ENCODE measurements around the gene DAAM1.

The DAAM1 gene

DNA sequence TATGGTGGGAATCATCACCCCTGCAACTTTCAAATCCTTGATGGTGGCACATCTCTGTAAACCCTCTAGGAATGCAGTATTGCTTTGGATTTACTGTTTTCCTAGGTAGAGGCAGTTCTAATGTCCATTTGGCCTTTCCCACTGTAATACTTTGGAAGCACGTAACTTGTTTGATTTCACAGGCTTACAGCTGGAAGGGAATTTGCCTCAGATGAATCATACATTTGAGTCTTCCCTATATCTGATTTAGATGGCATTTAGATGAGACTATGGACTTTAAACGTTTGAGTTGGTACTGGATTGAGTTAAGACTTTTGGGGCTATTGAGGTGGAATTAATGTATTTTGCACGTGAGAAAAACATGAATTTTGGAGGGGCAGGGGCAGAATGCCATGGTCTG is 35.9 kb downstream of the DAAM1 start:
- DNase-seq: no peak

DNA sequence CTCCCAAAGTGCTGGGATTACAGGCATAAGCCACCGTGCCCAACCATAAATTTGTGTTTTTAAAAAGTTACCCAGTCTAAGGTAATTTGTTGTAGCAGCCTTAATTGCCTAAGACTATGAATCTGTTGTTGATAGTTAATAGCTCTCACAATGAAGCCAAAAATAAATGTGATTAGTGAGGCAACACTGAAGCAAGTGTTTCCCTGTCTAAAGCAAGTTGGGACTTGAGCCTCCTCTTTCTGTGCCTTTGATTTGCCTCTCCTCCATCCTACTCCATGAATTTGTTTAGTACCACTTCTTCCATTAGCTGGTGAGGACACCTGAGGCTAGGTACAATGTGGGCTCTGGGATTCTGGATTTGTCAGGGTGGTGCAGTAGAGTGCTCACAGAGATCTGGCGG is 36.8 kb downstream of the DAAM1 start:
- DNase-seq: no peak

DNA sequence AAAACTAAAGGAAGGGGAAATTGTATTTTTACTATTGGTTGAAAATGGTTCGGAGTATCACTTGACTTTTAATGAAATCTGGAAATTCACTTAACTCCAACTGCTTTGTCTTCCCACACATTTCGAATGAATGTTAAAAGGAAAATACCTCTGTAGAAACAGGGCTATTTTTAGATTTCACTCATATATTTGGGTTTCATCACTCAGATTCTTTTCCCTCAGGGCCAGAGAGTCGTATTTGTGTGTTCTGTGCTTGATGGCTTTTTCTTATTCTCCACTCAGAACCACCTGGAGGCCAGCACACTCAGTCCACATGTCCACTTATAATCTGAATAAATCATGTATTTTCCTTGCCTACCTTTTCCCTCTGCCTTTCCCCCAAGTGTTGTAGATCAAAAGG is 40.0 kb downstream of the DAAM1 start:
- no peak for DNase-seq

DNA sequence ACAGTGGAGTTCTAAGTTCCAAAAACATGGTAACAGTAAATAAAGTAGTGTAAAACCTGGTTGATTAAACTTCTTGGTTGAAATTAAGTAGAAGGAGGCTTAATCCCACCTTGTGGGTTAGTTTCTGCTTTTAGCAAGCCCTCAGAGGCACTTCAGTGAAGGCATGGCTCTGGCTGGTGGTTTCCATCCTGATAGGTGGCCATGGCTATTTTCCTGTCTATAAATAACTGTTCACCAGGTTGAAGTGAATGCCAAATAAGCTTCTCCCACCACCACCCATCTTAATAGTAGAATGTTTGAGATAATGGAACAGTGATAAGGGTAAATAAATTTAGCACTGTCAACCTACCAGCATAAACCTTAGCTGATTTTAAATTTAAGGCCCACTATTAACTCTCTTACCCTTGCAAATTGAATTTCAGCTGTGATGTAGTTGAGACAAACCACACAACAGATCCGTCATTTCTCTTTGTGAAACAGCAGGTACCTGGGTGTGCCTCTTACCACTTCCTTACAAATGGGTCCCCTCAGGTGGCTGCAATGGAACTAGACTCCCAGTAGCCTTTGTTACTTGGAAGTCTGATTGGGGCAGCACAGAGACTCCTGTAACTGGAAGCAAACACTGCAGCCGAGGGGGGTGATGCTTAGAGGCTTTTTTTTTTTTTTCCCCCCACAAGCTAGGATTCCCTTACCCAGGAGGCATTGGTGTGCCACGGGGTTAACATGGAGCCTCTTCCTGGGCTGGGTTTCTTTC is 41.4 kb downstream of the DAAM1 start:
- DNase-seq: no peak

DNA sequence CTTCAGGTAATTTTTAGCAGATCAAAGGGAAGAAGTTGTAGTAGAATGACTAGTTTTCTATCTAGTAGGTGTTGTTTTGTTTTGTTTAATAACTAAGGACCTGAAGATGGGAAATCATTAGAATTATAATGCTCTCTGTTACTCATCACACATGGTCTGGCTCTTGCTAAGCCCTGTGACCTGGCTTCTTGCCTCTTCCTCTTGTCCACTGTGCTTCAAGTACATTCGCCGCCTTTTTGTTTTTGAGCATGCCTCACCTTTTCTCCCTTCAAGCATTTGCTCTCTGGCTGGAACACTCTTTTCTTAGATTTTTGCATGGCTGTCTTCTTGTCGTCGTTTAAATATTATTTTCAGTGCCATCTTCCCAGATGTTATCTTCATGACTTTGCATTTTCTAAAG is 47.7 kb downstream of the DAAM1 start:
- no peak for DNase-seq

DNA sequence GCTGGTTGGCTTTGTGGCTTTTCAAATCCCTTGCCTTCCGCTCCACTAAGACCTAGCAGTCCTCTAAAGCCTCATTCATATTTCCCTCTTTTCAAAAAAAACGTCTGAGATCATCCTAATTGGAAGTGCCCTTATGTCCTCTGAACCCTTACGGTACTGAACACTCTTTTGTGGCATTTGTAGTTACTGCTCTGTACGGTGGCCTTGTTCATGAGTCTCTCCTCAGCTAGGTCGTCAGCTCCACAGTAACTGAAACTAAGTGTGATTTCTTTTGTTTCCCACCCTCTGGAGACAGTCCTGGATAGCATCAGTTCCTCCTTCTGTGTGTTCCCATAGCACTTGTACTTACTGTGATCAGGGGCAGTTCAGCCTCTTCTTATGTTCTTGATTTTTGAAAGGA is 49.7 kb downstream of the DAAM1 start:
- no peak for DNase-seq

DNA sequence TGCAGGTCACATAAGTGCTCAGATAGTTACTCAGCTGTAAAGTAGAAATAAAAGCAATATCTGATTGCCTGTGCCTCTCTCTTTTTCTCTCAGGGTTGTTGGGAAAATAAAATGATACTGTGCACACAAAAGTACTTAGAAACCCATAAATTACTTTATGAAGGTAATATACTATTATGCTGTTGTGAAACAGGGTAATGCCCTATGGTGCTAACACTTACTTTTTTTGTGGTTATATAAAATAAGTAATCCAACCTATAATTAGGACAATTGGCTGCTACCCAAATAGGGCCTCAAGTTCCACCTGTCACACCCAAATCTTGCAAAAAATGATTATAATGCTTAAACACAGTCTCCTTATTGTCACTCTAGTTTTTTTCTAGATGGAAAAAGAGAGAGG is 50.6 kb downstream of the DAAM1 start:
- DNase-seq: no peak

DNA sequence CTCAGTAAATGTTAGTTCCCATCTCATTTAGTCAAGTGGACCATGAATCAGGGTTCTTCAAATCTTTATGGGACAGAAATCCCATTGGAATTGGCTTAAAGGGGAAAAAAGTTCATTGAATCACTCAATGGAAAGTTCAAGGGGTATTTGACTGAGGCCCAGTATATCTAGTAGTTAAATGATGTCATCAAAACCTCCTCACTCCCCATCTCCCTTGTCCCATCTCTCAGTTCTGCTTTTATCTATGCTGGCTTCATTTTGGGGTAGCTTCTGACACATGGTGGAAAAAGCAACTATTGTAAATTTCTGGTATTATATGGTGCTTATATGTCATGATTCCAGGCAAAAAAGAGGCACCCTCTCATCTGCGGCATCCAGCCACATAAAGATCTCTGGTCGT is 51.9 kb downstream of the DAAM1 start:
- DNase-seq: no peak

DNA sequence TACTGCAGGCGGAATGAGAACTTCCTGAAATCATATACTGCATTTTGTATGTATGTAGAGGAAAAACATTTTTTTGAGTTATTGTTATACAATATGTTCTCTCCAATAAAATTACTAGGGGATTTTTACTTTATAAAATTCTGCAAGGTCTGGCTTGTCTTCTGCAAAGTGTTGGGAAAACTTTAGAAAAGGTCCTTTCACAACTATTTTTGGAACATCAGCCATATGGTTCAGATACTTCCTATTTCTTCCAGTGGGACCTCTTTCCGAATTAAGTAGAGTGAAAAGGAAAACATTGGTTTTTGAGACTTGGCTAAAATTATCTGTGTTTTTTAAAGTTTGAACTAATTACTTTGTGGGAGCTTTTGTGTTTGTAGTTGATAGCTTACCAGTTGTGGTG is 52.7 kb downstream of the DAAM1 start:
- DNase-seq: no peak

DNA sequence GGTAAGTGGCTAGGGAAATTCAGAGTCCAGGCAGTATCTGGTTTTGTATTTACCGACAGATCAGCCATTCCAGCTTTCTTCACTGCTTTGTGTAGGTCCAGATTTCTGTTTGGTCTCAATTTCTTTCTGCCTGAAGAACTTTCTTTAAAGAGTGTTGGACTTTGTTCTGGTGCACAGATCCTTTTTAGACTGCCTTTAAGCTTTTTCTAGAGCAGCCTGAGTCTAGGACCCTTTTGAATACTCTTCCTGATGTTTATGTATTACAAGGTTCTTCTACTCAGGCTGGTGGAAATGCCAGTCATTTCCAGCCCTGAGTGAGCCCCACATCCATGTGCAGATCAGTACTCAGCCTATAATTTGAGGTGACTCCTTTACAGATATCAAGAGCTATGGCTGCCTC is 54.7 kb downstream of the DAAM1 start:
- no peak for DNase-seq

DNA sequence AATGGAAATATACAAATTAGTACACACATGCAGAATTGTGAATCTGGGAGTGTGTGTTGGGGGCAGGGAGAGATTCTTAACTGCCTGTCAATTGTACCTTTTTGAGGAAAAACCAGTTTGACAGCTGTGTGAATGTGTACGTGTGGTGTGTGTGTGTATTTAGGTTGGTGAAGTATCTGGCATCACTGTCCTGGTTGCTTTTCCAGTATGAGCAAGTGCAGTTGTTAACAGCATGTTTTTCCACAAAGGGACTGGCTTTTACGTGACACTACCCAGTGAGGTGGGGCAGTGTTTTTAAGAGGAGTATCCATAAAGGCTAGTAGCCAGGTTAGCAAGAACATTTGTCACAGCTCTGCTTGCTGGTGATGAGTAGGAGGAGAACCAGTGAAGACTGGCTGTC is 56.1 kb downstream of the DAAM1 start:
- no peak for DNase-seq

DNA sequence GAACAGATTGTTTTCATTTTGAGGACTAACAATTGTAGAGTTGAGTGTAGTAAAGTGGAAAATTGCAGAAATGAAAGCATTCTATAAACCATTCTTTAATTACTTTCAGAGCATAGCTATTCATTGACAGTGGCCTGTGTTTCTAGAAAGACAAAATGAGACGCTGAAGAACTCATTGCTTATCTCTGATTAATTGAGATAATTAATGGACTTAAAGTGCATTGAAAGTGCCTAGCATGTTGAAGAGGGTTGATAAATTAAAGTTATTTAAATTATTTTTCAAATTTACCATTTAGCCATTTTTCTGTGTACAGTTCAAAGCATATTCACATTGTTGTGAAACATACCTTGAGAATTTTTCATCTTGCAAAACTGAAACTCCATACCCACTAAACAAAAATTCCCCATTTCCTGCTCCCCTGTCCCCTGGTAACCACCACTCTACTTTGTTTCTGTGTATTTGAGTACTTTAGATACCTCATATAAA is 57.4 kb downstream of the DAAM1 start:
- DNase-seq: no peak

DNA sequence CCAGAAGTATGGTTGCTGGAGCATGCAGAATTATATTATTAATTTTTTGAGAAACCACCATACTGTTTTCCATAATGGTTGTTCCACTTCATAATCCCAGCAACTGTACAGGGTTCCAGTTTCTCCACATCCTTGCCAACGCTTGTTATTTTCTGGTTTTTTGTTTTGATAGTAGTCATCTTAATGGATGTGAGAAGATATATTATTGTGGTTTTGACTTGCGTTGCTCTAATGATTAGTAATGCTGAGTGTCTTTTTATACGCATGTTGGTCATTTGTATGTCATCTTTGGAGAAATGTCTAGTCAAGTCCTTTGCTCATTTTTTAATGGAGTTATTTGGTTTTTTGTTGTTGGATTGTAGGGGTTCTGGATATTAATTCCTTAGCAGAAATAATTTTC is 58.1 kb downstream of the DAAM1 start:
- peak; percentile 58 for DNase-seq

DNA sequence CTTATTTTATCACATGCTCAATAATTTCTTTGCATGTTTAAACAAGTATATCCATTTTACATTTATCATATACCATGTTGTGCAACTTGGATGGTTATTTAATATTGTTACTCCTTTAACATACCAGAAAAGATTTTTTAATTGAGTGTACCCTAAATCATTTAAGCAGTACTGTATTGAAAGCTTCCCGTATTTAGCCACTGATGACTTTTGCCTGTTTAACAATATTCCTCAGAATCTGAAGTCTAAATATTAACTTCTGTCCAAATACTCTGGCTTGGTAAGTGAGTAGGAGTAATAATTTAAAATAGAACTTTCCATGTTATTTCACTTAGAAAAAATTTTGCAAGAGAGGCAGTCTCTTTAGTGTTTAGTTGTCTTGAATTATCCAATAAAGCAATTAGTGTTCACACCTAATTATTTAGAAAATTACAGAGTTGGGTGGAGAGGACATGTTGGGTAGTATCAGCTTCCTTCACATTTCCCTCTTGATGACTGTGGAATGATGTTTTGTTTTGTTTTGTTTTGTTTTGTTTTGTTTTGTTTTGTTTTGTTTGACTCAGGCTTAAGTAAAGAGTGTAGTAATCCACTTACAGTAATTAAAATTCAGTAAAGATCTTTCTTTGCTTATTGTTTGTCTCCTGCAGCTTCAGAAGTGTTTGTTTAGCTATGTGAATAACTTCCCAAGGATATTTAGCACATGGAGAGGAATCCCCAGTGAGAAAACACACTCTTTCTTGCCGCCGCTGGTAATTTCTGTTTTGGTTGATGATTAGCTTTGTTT is 59.5 kb downstream of the DAAM1 start:
- DNase-seq: no peak

DNA sequence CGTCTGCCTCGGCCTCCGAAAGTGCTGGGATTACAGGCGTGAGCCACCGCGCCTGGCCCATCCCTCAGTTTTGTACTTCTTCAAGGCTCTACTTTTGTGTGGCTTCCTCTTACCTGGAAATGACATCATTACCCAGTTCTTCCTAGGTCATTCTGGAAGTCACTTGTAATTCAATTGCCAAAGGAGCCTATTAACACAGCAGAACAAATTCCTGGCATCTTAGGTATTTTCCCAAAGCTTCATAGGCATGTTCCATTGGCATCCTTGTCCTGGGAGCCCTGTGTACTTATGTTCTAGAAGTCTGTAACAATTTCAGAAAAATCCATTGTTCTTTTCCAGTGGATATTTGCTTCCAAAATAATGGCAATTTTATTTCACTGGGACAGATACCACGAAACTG is 60.6 kb downstream of the DAAM1 start:
- no peak for DNase-seq

DNA sequence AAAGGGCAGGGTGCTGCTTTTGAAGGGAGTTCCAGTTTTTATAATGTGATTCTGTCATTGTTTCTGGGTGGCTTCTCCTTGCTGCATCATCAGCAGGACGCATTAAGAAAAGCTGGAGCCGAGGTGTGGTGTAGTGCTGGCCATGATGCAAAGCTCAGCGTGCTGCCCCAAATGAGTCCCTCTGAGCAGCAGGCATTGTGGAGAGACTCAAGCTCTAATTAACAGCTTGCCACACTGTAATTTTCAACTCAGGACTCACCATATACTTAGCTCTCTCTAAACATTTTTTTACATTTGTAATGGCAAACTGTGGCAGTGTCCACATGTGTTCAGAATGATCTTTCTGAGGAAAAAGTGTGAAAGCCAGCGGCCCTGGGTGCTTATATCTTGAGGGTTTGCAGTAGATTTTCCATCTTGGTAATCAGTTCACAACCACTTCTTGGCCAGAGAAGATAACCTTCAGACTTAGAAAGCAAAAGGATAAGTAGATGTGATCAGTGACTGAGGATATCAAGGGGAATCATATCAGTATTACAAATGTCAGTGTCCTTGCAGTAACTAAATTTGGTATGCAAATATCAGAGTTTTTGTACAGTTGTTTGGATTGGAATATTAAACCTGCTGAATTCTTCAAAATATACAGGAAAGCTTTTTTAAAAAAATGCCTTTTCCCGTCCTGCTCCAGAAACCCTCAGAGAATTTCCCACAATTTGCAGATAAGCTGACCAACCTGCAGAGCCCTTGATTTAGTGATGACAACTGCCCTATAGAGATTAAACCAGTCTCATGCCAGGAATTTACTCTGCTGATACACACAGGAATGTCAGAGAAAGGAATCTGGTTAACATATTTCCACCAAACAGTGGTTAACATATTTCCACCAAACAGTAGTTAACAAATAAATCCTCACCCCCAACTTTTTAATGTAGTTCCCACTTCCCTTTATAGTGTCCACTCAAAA is 63.6 kb downstream of the DAAM1 start:
- DNase-seq: no peak

DNA sequence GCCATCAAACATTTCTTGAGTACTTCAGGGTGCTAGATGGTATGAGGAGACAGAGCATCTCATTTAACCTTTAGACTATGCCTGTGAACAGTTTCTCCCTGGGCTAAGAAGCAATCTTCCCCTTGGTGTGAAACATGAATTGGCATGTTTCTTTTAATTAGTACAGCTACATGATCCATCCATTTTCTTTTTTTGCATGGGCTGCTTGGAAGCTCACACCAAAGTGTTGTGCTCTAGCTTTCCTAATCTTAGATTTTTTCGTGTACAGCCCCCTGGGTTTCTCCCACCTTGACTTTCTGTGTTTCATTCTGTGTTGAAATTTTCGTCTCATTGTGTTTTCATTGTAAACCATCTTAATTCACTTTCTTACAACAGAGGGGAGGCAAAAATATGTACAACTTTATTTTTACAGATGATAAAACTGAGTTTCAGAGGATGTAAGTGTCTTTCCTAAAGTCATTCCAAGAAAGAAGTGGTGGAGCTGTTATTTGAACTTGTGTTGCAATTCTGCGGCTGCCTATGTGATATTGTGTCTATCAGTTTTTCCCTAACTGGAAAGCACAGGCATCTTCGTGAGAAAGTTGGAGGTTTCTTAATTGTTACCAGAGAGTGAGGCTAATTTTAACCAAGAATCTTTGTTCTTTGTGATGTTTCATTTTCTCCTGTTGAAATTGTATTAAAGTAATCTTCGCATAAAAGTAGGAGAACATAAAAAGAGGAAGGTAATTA is 64.5 kb downstream of the DAAM1 start:
- no peak for DNase-seq

DNA sequence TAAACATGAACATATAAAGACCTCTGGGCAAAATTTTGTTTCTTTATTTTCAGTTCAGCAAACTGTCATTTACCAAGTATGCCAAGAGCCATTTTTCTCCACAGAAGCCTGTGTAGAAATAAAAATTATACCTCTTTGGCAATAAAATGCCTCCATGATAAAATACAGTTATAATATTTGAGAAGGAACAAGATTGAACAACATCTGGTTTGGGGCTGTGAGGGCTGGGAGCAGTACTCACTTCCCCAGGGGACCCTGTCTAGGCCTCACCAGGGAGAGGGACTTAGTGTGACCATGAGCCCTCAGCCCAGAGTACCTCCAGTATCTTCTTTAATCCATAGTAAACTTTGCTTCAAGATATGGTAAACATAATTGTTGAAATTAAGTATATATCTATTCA is 65.1 kb downstream of the DAAM1 start:
- no peak for DNase-seq

DNA sequence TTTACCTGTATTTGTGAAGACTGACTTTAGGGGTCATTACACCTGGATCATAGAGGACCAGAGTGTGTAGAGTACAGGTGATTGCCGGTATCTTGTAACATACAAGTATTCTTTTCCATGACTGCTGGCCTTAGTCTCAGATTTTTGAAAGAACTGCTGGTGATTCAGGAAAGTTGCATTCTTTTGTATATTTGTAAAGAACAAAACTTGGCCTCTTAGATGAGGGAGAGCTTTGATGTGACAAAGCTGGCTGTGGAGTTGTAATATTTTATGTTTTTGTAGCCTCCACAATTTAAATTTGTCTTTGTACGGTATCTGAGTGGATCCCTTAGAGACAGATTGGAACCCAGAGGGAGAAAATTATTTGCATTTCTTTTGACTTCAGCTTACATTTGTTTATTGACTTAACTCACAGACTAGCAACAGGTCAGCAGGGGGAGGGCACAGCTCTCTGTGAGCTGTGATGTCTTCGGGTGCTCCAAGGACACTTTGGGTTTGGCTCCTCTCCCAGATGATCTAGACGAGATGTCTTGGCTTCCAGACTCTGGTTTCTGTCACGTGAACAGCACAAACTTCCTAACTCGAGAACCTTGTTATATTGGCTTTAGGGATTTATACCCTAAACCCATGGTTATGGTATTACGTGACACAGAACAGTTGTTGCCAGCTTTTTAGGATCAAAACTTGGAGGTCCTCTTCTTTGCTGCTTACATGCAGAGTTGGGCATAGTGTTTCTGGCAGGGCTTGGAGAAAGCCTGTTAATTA is 65.9 kb downstream of the DAAM1 start:
- peak; percentile 37 for DNase-seq

DNA sequence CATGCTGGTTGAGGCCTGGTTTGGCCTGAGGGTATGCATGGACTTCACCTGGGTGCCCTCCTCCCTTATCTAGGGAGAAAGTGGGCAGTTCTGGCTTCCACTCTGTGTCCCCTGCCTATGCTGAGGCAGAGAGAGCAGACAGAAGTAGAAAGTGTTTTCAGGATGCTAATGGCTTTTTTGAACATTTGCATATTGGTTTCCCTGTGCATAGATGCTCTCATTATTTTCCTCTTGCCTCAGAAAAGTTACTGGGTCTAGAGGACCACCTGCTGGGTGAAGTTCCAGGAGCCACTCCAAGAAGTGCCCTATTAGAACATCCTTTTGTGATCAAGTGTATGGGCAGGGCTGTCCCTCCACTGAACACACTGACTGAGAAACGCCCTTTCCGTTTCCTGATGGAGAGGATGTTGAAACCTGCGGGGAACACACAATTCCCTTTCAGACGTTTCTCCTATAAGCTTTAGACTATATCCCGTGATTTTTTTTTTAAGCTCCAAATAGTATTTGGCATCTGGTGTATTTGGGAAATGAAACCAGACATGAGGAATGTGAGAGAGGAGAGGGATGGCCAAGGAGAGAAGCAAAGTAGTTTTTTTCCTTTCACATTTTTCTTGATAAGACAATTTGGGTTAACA is 66.6 kb downstream of the DAAM1 start:
- no peak for DNase-seq

DNA sequence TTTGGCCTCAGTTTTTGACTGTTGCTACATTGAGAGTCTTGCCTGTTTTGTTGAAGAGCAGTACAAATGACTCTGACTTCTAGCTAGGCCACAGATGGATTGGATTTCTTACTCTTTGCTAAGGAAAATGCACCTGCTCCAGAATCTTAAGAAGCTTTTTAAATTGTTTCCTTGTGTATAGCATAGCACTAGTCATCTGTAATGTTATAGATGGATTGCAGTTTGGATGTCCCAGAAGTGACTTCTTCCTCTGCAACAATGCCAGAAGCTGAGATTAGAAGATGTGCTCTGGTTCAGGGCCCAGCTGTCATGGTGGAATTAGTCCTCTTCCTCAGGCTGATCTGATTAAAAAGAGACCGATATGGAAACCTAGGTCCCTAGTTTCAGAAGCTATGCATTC is 67.9 kb downstream of the DAAM1 start:
- DNase-seq: no peak
